Spleen (tissue), 11 donors: ENCODE data around the gene AEBP1. TPM values are rescaled to one million over a fixed set of nuclear protein-coding genes. Genes with fewer than 3 reads are reported as not detected.
A peak's percentile ranks its signal among the peaks of the same experiment; 100 is the strongest.
"Not testable (repeated sequence)": the region's sequence is repeated elsewhere in the genome, so short reads cannot be mapped to it uniquely, and the experiment has no call there.

Experiments
- DNase-seq: peaks from one replicate; pipeline ENCODE4 v3.0.0-alpha.2; 2020
- H3K27ac ChIP-seq, 8 donors: fragments of 200-600 bp; sonication (generic) in 7 of 8; 1 replicate in 4 of 8; 2 replicates in 4 of 8; pipeline versions ENCODE4 v1.5.0 to v1.8.0; 2016 to 2021; ENCODE audit warnings: inconsistent platforms in 4 of 8, mild to moderate bottlenecking in 4 of 8, moderate library complexity in 1 of 8
- H3K27me3 ChIP-seq, 7 donors: fragments of 200-600 bp; sonication (generic) in 6 of 7; replicated peaks in 1 of 7; 1 replicate in 4 of 7; 2 replicates in 3 of 7; pipeline versions ENCODE4 v1.5.0 to v1.8.0; 2016 to 2021; ENCODE audit warnings: inconsistent platforms in 3 of 7, mild to moderate bottlenecking in 1 of 7
- H3K36me3 ChIP-seq, 6 donors: fragments of 200-600 bp; sonication (generic) in 5 of 6; 1 replicate in 4 of 6; 2 replicates in 2 of 6; pipeline versions ENCODE4 v1.5.0 to v1.8.0; 2016 to 2021; ENCODE audit warnings: inconsistent platforms in 2 of 6
- H3K4me1 ChIP-seq, 6 donors: fragments of 200-600 bp; sonication (generic) in 5 of 6; 1 replicate in 3 of 6; 2 replicates in 3 of 6; pipeline versions ENCODE4 v1.5.0 to v1.8.0; 2016 to 2021; ENCODE audit warnings: inconsistent platforms in 3 of 6
- H3K4me3 ChIP-seq, 8 donors: fragments of 200-600 bp; sonication (generic) in 7 of 8; 1 replicate in 4 of 8; 2 replicates in 4 of 8; pipeline versions ENCODE4 v1.5.0 to v1.8.0; 2016 to 2021; ENCODE audit warnings: inconsistent platforms in 4 of 8, mild to moderate bottlenecking in 4 of 8, moderate library complexity in 2 of 8
- H3K9me3 ChIP-seq, 8 donors: fragments of 200-600 bp; sonication (generic) in 7 of 8; 1 replicate in 4 of 8; 2 replicates in 4 of 8; pipeline versions ENCODE4 v1.5.0 to v1.8.0; 2016 to 2021; ENCODE audit warnings: inconsistent platforms in 4 of 8
- CTCF ChIP-seq, 11 experiments: fragments of 200-600 bp in 7 of 11; fragments of 450-650 bp in 4 of 11; sonication (generic) in 4 of 11; IDR thresholded peaks in 8 of 11; conservative IDR thresholded peaks in 3 of 11; 1 replicate in 7 of 11; 2 replicates in 4 of 11; pipeline versions ENCODE4 v1.4.0 to v1.8.0; 2016 to 2021; ENCODE audit warnings: antibody characterized with exemption in 11 of 11, inconsistent platforms in 4 of 11, mild to moderate bottlenecking in 1 of 11
- POLR2A ChIP-seq, 3 donors: fragments of 450-650 bp; IDR thresholded peaks; one replicate each; pipeline ENCODE4 v1.5.1; 2017; ENCODE audit warnings: antibody characterized with exemption in 3 of 3, mild to moderate bottlenecking in 1 of 3
- POLR2AphosphoS5 ChIP-seq, 3 donors: sonication (generic); formaldehyde crosslinking; IDR thresholded peaks; one replicate each; pipeline ENCODE4 v1.5.1; 2017; ENCODE audit warnings: antibody characterized with exemption in 3 of 3
- WGBS, 5 donors: extraction: QIAGEN DNeasy Blood & Tissue Kit in 3 of 5; methylation state at CpG; one replicate each; pipeline versions ENCODE4 v1.1.5 to v1.1.7; 2013 to 2018; 5-methylcytosine and 5-hydroxymethylcytosine counted together
- intact Hi-C: fragments of 100-400 bp; cut with DNase I; formaldehyde crosslinking; loops from one replicate; pipeline ENCODE4 v1.15.0; 2023; ENCODE audit warnings: low total_unique reads
- polyA plus RNA-seq, 3 donors: library from polyadenylated mRNA; stranded (reverse); fragments of 200-250 nt; gene quantifications; one replicate each; pipeline ENCODE4 v1.2.1, GENCODE V29; 2013
- total RNA-seq, 7 donors: library from RNA; depleted of rRNA in 3 of 7; stranded (reverse); fragments of >200 nt in 3 of 7; fragmentation: NEBNext Ultra II Directional in 4 of 7; extraction: Animal tissue kit (Norgen Biotek cat#: 25700) in 4 of 7; gene quantifications; one replicate each; pipeline versions ENCODE4 v1.1.0 to v1.2.1, GENCODE V29; 2016 to 2021
- donor health status: healthy with polysubstance abuse.
- donor health status: DM: no; HTN: no; CAD: no; lungs with moderate emphysema.
- donor health status: DM: no; HTN: no; CAD: no.
- donor health status: Bipolar disorder and iron deficiency.
- donor health status: healthy.
- donor health status: DM: no; HTN: no; CAD: no.
- donor health status: DM: yes; HTN: yes; CAD: no.

The AEBP1 gene
- total and polyA plus RNA-seq, 10 donors: 41.3 to 106 (median 76.0) TPM

GRCh38 chr7:44122529-44122928 lies 18.4 kb downstream of the AEBP1 start:
- 46 to 61% (median 50%) methylated on average over 1 of the region's 1 CpG for WGBS, 5 donors
- intact Hi-C loops: no loop called here

GRCh38 chr7:44123190-44124003 lies 19.3 kb downstream of the AEBP1 start, which contains the start of gene POLD2:
POLD2 (minus strand) TSS chr7:44123548; CDS start chr7:44122053, 1,495 bp downstream.
- WGBS, 5 donors: 0 to 1% (median 0%) methylated on average over 24 to 86 of the region's 86 CpGs
- H3K27ac ChIP-seq: peak within 1 kb of the TSS; percentile 39 to 88 (median 84)
- H3K9me3 ChIP-seq: peaks cover 0 to 12% (median 10%) of the 10 kb centered on the region in 8 donors
- intact Hi-C loops: no loop called here
- peak within 1 kb of the TSS; percentile 78 to 99 (median 91) for H3K4me3 ChIP-seq
- H3K4me1 ChIP-seq: peaks cover 9 to 41% (median 19%) of the 10 kb centered on the region in 6 donors
- peak; percentile 99 for DNase-seq
- peaks cover 0 to 35% (median 8%) of the 10 kb centered on the region in 6 donors for H3K36me3 ChIP-seq
- H3K27me3 ChIP-seq: no peaks in the 10 kb centered on the region
- TF ChIP-seq POLR2AphosphoS5 (IDR thresholded peaks at IDR 0.05): peak; percentile 72 to 90 (median 85)
- peak in 1 of 3 donors; percentile 29 for TF ChIP-seq POLR2A (IDR thresholded peaks at IDR 0.05)
- TF ChIP-seq CTCF (IDR thresholded peaks at IDR 0.05 in 8 of 11, conservative IDR thresholded peaks at IDR 0.05 in 3 of 11): peak in 5 of 11 experiments; percentile 6 to 47 (median 11)

More at GRCh38 chr7:44122529-44122928, 18.4 kb downstream of the AEBP1 start:
- Histone ChIP-seq H3K4me3 (peak overlapping the region in 7 of 8 donors; percentile 78 to 99 (median 90)), H3K27me3 (no peaks in the 10 kb centered on the region), H3K36me3 (peaks cover 0 to 43% (median 12%) of the 10 kb centered on the region in 6 donors), H3K27ac (peak overlapping the region in 5 of 8 donors; percentile 79 to 88 (median 86)), H3K9me3 (peaks cover 0 to 9% (median 7%) of the 10 kb centered on the region in 8 donors), H3K4me1 (peaks cover 9 to 41% (median 19%) of the 10 kb centered on the region in 6 donors)
- no peak for TF ChIP-seq POLR2A (IDR thresholded peaks at IDR 0.05)
- TF ChIP-seq POLR2AphosphoS5 (IDR thresholded peaks at IDR 0.05): no peak
- DNase-seq: peak; percentile 32

GRCh38 chr7:44124822-44125202 lies 20.7 kb downstream of the AEBP1 start:
- 91 to 95% (median 92%) methylated on average over 6 of the region's 6 CpGs for WGBS, 5 donors
- Histone ChIP-seq H3K27ac (no peak overlapping the region), H3K27me3 (no peaks in the 10 kb centered on the region), H3K4me3 (peak overlapping the region in 1 of 8 donors; percentile 92), H3K4me1 (peaks cover 9 to 41% (median 19%) of the 10 kb centered on the region in 6 donors), H3K36me3 (peaks cover 0 to 21% (median 8%) of the 10 kb centered on the region in 6 donors), H3K9me3 (peaks cover 0 to 12% (median 10%) of the 10 kb centered on the region in 8 donors)
- TF ChIP-seq CTCF (IDR thresholded peaks at IDR 0.05 in 8 of 11, conservative IDR thresholded peaks at IDR 0.05 in 3 of 11) (no peak), POLR2A (IDR thresholded peaks at IDR 0.05) (no peak), POLR2AphosphoS5 (IDR thresholded peaks at IDR 0.05) (no peak)
- no peak for DNase-seq
- intact Hi-C loops: no loop called here

- H3K27me3 ChIP-seq, DNase-seq, H3K4me3 ChIP-seq, intact Hi-C loops, H3K36me3 ChIP-seq, H3K27ac ChIP-seq: not testable (repeated sequence)
- Histone ChIP-seq H3K4me1 (peaks cover 9 to 42% (median 18%) of the 10 kb centered on the region in 6 donors), H3K9me3 (peaks cover 0 to 12% (median 10%) of the 10 kb centered on the region in 8 donors)
- 91 to 94% (median 93%) methylated on average over 4 of the region's 4 CpGs for WGBS, 5 donors
These were observed 22.4 kb downstream of the AEBP1 start for GRCh38 chr7:44126574-44126973.

GRCh38 chr7:44127161-44127560 lies 23.0 kb downstream of the AEBP1 start:
- Histone ChIP-seq H3K4me1 (peaks cover 6 to 38% (median 14%) of the 10 kb centered on the region in 6 donors), H3K36me3 (no peaks in the 10 kb centered on the region), H3K9me3 (peaks cover 0 to 12% (median 10%) of the 10 kb centered on the region in 8 donors), H3K27ac (no peak overlapping the region), H3K27me3 (no peaks in the 10 kb centered on the region), H3K4me3 (no peak overlapping the region)
- TF ChIP-seq CTCF (IDR thresholded peaks at IDR 0.05 in 8 of 11, conservative IDR thresholded peaks at IDR 0.05 in 3 of 11) (no peak), POLR2A (IDR thresholded peaks at IDR 0.05) (no peak), POLR2AphosphoS5 (IDR thresholded peaks at IDR 0.05) (no peak)
- DNase-seq: no peak
- intact Hi-C loops: no loop called here
